Sigmoid colon (tissue), 7 donors: ENCODE measurements around the gene TMEM259. TPM values are rescaled to one million over a fixed set of nuclear protein-coding genes. Genes with fewer than 3 reads are reported as not detected.

Experiments used
- DNase-seq: peaks from one replicate; pipeline ENCODE4 v3.0.0-alpha.2; 2019
- H3K27ac ChIP-seq, 4 donors: fragments of 200-600 bp; sonication (generic); one replicate each; pipeline ENCODE4 v1.5.1; 2016 to 2019; ENCODE audit warnings: mild to moderate bottlenecking in 1 of 4
- H3K27me3 ChIP-seq, 3 donors: fragments of 200-600 bp; sonication (generic); one replicate each; pipeline ENCODE4 v1.5.1; 2019; ENCODE audit warnings: mild to moderate bottlenecking in 1 of 3
- H3K36me3 ChIP-seq, 4 donors: fragments of 200-600 bp; sonication (generic); one replicate each; pipeline ENCODE4 v1.5.1; 2016 to 2019
- H3K4me1 ChIP-seq, 4 donors: fragments of 200-600 bp; sonication (generic); one replicate each; pipeline ENCODE4 v1.5.1; 2017 to 2019
- H3K4me3 ChIP-seq, 4 donors: fragments of 200-600 bp; sonication (generic); one replicate each; pipeline ENCODE4 v1.5.1; 2017 to 2019; ENCODE audit warnings: mild to moderate bottlenecking in 2 of 4, moderate library complexity in 1 of 4
- H3K9me3 ChIP-seq, 4 donors: fragments of 200-600 bp in 3 of 4; sonication (generic) in 3 of 4; one replicate each; pipeline versions ENCODE4 v1.5.1 to v1.6.1; 2013 to 2019
- EP300 ChIP-seq, 4 donors: sonication (generic); formaldehyde crosslinking; IDR thresholded peaks; one replicate each; pipeline ENCODE4 v1.6.1; 2017; ENCODE audit warnings: antibody characterized with exemption in 4 of 4
- POLR2A ChIP-seq, 2 donors: fragments of 450-650 bp; IDR thresholded peaks; one replicate each; pipeline ENCODE4 v1.6.1; 2016; ENCODE audit warnings: antibody characterized with exemption in 2 of 2, mild to moderate bottlenecking in 2 of 2, moderate library complexity in 2 of 2
- POLR2AphosphoS5 ChIP-seq, 4 donors: sonication (generic); formaldehyde crosslinking; IDR thresholded peaks; one replicate each; pipeline ENCODE4 v1.6.1; 2017; ENCODE audit warnings: antibody characterized with exemption in 4 of 4
- WGBS, 2 donors: extraction: QIAGEN DNeasy Blood & Tissue Kit; methylation state at CpG; one replicate each; pipeline ENCODE4 v1.1.7; 2013; 5-methylcytosine and 5-hydroxymethylcytosine counted together
- intact Hi-C: fragments of 100-400 bp; cut with DNase I; formaldehyde crosslinking; loops from one replicate; pipeline ENCODE4 v1.15.1; 2023
- polyA plus RNA-seq, 3 donors: library from polyadenylated mRNA; stranded (reverse); fragments of 200-250 nt; gene quantifications; one replicate each; pipeline ENCODE4 v1.2.3, GENCODE V29; 2013
- total RNA-seq, 4 donors: library from RNA; depleted of rRNA; stranded (reverse); fragments of >200 nt; gene quantifications; one replicate each; pipeline ENCODE4 v1.1.0, GENCODE V29; 2016
- TF ChIP-seq, protein P1 (sequence below), 4 experiments: fragments of 450-650 bp in 3 of 4; fragments of 200-600 bp in 1 of 4; IDR thresholded peaks; one replicate each; pipeline ENCODE4 v1.5.1; 2016 to 2019; ENCODE audit warnings: antibody characterized with exemption in 4 of 4, mild to moderate bottlenecking in 3 of 4, moderate library complexity in 2 of 4
- donor health status: healthy with polysubstance abuse.
- donor health status: Bipolar disorder and iron deficiency.
- donor health status: healthy.

Gene TMEM259
- total and polyA plus RNA-seq, 7 donors = 19.2 to 232 (median 94.5) TPM

DNA sequence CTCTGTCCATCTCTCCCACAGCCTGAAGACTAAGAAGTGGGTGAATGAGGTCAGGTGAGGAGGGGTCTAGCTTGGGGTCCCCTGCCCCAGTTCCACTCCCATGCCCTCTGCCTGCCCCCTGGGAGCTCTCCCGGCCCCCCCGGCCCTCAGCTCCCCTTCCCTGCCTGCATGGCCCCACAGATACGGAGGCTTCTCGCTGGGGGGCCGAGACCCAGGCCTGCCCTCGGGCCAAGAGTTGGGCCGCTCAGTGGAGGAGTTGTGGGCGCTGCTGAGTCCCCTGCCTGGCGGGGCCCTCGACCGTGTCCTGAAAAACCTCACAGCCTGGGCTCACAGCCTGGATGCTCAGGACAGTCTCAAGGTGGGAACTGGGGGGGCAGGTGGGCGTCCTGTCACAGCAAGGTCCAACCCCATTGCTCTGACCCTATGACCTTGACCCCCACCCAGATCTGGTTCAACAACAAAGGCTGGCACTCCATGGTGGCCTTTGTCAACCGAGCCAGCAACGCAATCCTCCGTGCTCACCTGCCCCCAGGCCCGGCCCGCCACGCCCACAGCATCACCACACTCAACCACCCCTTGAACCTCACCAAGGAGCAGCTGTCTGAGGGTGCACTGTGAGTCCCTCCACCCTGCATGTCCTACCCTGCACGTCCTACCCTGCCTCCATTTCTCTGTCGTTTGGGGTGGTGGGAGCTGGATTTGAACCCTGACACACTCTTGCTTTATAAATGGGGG, 35.1 kb upstream of the TMEM259 start:
- no peaks in the 10 kb centered on the region for H3K27me3 ChIP-seq
- H3K4me3 ChIP-seq = no peak overlapping the region
- no peak for DNase-seq
- intact Hi-C loops = no loop called here
- TF ChIP-seq EP300 (IDR thresholded peaks at IDR 0.05) (no peak), POLR2A (IDR thresholded peaks at IDR 0.05) (no peak)
- H3K4me1 ChIP-seq = no peaks in the 10 kb centered on the region
- WGBS, 2 donors = 95 to 96% methylated on average over 20 of the region's 20 CpGs
- peaks cover 3 to 39% (median 19%) of the 10 kb centered on the region in 4 donors for H3K9me3 ChIP-seq
- no peak overlapping the region for H3K27ac ChIP-seq
- H3K36me3 ChIP-seq = no peaks in the 10 kb centered on the region

GRCh38 chr19:1055028-1055425, 34.1 kb upstream of the TMEM259 start:
- Histone ChIP-seq H3K27me3 (no peaks in the 10 kb centered on the region), H3K4me3 (no peak overlapping the region), H3K36me3 (no peaks in the 10 kb centered on the region), H3K27ac (no peak overlapping the region), H3K9me3 (peaks cover 3 to 39% (median 19%) of the 10 kb centered on the region in 4 donors), H3K4me1 (no peaks in the 10 kb centered on the region)
- TF ChIP-seq EP300 (IDR thresholded peaks at IDR 0.05) = no peak
- TF ChIP-seq, protein P1, sequence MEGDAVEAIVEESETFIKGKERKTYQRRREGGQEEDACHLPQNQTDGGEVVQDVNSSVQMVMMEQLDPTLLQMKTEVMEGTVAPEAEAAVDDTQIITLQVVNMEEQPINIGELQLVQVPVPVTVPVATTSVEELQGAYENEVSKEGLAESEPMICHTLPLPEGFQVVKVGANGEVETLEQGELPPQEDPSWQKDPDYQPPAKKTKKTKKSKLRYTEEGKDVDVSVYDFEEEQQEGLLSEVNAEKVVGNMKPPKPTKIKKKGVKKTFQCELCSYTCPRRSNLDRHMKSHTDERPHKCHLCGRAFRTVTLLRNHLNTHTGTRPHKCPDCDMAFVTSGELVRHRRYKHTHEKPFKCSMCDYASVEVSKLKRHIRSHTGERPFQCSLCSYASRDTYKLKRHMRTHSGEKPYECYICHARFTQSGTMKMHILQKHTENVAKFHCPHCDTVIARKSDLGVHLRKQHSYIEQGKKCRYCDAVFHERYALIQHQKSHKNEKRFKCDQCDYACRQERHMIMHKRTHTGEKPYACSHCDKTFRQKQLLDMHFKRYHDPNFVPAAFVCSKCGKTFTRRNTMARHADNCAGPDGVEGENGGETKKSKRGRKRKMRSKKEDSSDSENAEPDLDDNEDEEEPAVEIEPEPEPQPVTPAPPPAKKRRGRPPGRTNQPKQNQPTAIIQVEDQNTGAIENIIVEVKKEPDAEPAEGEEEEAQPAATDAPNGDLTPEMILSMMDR (IDR thresholded peaks at IDR 0.05) = no peak
- no peak for TF ChIP-seq POLR2AphosphoS5 (IDR thresholded peaks at IDR 0.05)
- no peak for TF ChIP-seq POLR2A (IDR thresholded peaks at IDR 0.05)
- WGBS, 2 donors = 94 to 96% methylated on average over 14 of the region's 14 CpGs
- intact Hi-C loops = no loop called here
- no peak for DNase-seq

- 93 to 94% methylated on average over 28 of the region's 28 CpGs for WGBS, 2 donors
- Histone ChIP-seq H3K4me3 (no peak overlapping the region), H3K27ac (no peak overlapping the region), H3K27me3 (no peaks in the 10 kb centered on the region), H3K9me3 (peaks cover 3 to 33% (median 19%) of the 10 kb centered on the region in 4 donors), H3K4me1 (no peaks in the 10 kb centered on the region), H3K36me3 (no peaks in the 10 kb centered on the region)
- no peak for DNase-seq
- intact Hi-C loops = no loop called here
- TF ChIP-seq POLR2A (IDR thresholded peaks at IDR 0.05) (no peak), EP300 (IDR thresholded peaks at IDR 0.05) (no peak), POLR2AphosphoS5 (IDR thresholded peaks at IDR 0.05) (no peak)
- TF ChIP-seq, protein P1 (IDR thresholded peaks at IDR 0.05) = no peak
Observed at GRCh38 chr19:1054102-1055027, 33.4 kb upstream of the TMEM259 start.

- TF ChIP-seq EP300 (IDR thresholded peaks at IDR 0.05) (no peak), POLR2AphosphoS5 (IDR thresholded peaks at IDR 0.05) (no peak), POLR2A (IDR thresholded peaks at IDR 0.05) (no peak)
- TF ChIP-seq, protein P1 (IDR thresholded peaks at IDR 0.05) = no peak
- Histone ChIP-seq H3K27me3 (no peaks in the 10 kb centered on the region), H3K9me3 (peaks cover 3 to 26% (median 16%) of the 10 kb centered on the region in 4 donors), H3K4me3 (no peak overlapping the region), H3K36me3 (no peaks in the 10 kb centered on the region), H3K27ac (no peak overlapping the region), H3K4me1 (no peaks in the 10 kb centered on the region)
- DNase-seq = no peak
- WGBS, 2 donors = 79 to 86% methylated on average over 31 of the region's 31 CpGs
- intact Hi-C loops = no loop called here
Observed at GRCh38 chr19:1053176-1054101, 32.5 kb upstream of the TMEM259 start.
